SK-N-SH treated with all-trans-retinoic acid at 6 μM for 48 hours (cell line): ENCODE data around the gene CA11.

Source experiments
- ARNTL ChIP-seq: fragments of 450-650 bp; formaldehyde crosslinking; IDR thresholded peaks from 2 replicates; pipeline ENCODE4 v1.5.0; 2020; ENCODE audit warnings: low read depth, mild to moderate bottlenecking, moderate library complexity, borderline replicate concordance
- BACH2 ChIP-seq: fragments of 250-450 bp; sonication (Bioruptor Pico); IDR thresholded peaks from 2 replicates; pipeline ENCODE4 v1.9.0; 2021; ENCODE audit warnings: mild to moderate bottlenecking, borderline replicate concordance

GRCh38 chr19:48591021-48591420 lies 55.0 kb downstream of the CA11 start:
- TF ChIP-seq ARNTL (CRISPR knock-in tag), result no peak
- no peak for TF ChIP-seq BACH2 (CRISPR knock-in tag)
